OCI-LY1 (cell line): ENCODE results near the gene SPACA9.

Experiments used
- H2AFZ ChIP-seq: fragments of 200-600 bp; sonication (generic), shearing (Covaris generic); 2 replicates; pipeline ENCODE4 v1.6.0; 2014; ENCODE audit warnings: antibody characterized with exemption, mild to moderate bottlenecking, low read length
- H3F3A ChIP-seq: fragments of 200-600 bp; sonication (generic), shearing (Covaris generic); 2 replicates; pipeline ENCODE4 v1.6.0; 2014; ENCODE audit warnings: mild to moderate bottlenecking, antibody characterized with exemption, low read length, moderate library complexity; ENCODE audit not compliant: insufficient read depth
- H3K27ac ChIP-seq: fragments of 200-600 bp; sonication (generic); 2 replicates; pipeline ENCODE4 v1.5.1; 2014; ENCODE audit warnings: low read length, mixed run types, mild to moderate bottlenecking, low read depth; ENCODE audit not compliant: poor library complexity, severe bottlenecking
- H3K27me3 ChIP-seq: fragments of 200-600 bp; sonication (generic); 2 replicates; pipeline ENCODE4 v1.6.0; 2014; ENCODE audit warnings: antibody characterized with exemption, mild to moderate bottlenecking, low read length, moderate library complexity; ENCODE audit not compliant: insufficient read depth
- H3K36me3 ChIP-seq: fragments of 200-600 bp; sonication (generic); 2 replicates; pipeline ENCODE4 v1.6.1; 2014; ENCODE audit warnings: mild to moderate bottlenecking, antibody characterized with exemption, low read length, moderate library complexity, mixed read lengths; ENCODE audit not compliant: insufficient read depth
- H3K4me1 ChIP-seq: fragments of 200-600 bp; sonication (generic); 2 replicates; pipeline ENCODE4 v1.5.1; 2014; ENCODE audit warnings: mild to moderate bottlenecking, low read length, moderate library complexity; ENCODE audit not compliant: insufficient read depth, severe bottlenecking
- H3K4me2 ChIP-seq: fragments of 200-600 bp; sonication (generic), shearing (Covaris generic); 2 replicates; pipeline ENCODE4 v1.6.1; 2014; ENCODE audit warnings: low read length
- H3K4me3 ChIP-seq: fragments of 200-600 bp; sonication (generic); 2 replicates; pipeline ENCODE4 v1.5.1; 2014; ENCODE audit warnings: low read length, low read depth, mild to moderate bottlenecking, mixed read lengths; ENCODE audit not compliant: poor library complexity, severe bottlenecking
- H3K79me2 ChIP-seq: fragments of 200-600 bp; shearing (Covaris generic); 2 replicates; pipeline ENCODE4 v1.6.1; 2016; ENCODE audit warnings: mixed run types, low read length, mixed read lengths; ENCODE audit not compliant: insufficient read depth
- H3K9ac ChIP-seq: fragments of 200-600 bp; sonication (generic), shearing (Covaris generic); 2 replicates; pipeline ENCODE4 v1.6.1; 2014; ENCODE audit warnings: mild to moderate bottlenecking, low read length, mixed read lengths
- H3K9me2 ChIP-seq: fragments of 200-600 bp; sonication (generic), shearing (Covaris generic); 2 replicates; pipeline ENCODE4 v1.6.1; 2014; ENCODE audit warnings: low read depth, mild to moderate bottlenecking, low read length, mixed read lengths
- H3K9me3 ChIP-seq: fragments of 200-600 bp; shearing (Covaris generic); 2 replicates; pipeline ENCODE4 v1.6.1; 2014; ENCODE audit warnings: low read length, mixed read lengths
- H4K20me1 ChIP-seq: fragments of 200-600 bp; sonication (generic), shearing (Covaris generic); 2 replicates; pipeline ENCODE4 v1.6.0; 2016; ENCODE audit warnings: mild to moderate bottlenecking, low read length; ENCODE audit not compliant: insufficient read depth
- EZH2 ChIP-seq: fragments of 200-600 bp; sonication (generic), shearing (Covaris generic); IDR thresholded peaks from 2 replicates; pipeline ENCODE4 v1.8.0; 2017; ENCODE audit warnings: borderline replicate concordance, mixed run types, mild to moderate bottlenecking, antibody characterized with exemption, low read length, moderate library complexity, mixed read lengths
- TF ChIP-seq, protein P1 (sequence below): fragments of 200-600 bp; sonication (generic), shearing (Covaris generic); IDR thresholded peaks from 2 replicates; pipeline ENCODE4 v1.5.1; 2017; ENCODE audit warnings: mild to moderate bottlenecking, antibody characterized with exemption, low read length, moderate library complexity, mixed read lengths

Gene SPACA9

DNA sequence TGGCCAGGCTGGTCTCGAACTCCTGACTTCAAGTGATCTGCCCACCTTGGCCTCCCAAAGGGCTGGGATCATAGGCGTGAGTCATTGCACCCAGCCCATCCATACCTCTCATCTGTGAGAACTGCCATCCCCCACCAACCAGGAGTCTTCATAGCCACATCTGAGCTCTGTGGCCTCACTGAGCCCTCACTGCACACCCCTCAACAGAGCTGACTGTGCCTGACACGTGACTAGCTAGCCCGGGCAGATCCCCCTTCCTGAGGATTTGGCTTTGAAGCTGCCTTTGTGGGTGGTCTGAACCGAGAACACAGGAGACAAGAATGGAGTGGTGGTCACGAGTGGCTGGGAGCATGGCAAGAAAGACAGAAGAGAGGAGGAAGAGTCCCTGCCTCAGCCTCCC, 16.2 kb upstream of the SPACA9 start:
- H3K9me2 ChIP-seq: no peaks in the 10 kb centered on the region
- TF ChIP-seq, protein P1, sequence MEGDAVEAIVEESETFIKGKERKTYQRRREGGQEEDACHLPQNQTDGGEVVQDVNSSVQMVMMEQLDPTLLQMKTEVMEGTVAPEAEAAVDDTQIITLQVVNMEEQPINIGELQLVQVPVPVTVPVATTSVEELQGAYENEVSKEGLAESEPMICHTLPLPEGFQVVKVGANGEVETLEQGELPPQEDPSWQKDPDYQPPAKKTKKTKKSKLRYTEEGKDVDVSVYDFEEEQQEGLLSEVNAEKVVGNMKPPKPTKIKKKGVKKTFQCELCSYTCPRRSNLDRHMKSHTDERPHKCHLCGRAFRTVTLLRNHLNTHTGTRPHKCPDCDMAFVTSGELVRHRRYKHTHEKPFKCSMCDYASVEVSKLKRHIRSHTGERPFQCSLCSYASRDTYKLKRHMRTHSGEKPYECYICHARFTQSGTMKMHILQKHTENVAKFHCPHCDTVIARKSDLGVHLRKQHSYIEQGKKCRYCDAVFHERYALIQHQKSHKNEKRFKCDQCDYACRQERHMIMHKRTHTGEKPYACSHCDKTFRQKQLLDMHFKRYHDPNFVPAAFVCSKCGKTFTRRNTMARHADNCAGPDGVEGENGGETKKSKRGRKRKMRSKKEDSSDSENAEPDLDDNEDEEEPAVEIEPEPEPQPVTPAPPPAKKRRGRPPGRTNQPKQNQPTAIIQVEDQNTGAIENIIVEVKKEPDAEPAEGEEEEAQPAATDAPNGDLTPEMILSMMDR: no peak
- no peak for TF ChIP-seq EZH2
- H3K4me3 ChIP-seq: no peak overlapping the region
- H3K27ac ChIP-seq: no peak overlapping the region
- H3K9ac ChIP-seq: no peak overlapping the region
- no peaks in the 10 kb centered on the region for H3K4me1 ChIP-seq
- H3K79me2 ChIP-seq: no peaks in the 10 kb centered on the region
- no peak overlapping the region for H2AFZ ChIP-seq
- no peaks in the 10 kb centered on the region for H4K20me1 ChIP-seq
- no peaks in the 10 kb centered on the region for H3K36me3 ChIP-seq
- no peaks in the 10 kb centered on the region for H3K9me3 ChIP-seq
- H3K4me2 ChIP-seq: no peak overlapping the region
- H3K27me3 ChIP-seq: no peaks in the 10 kb centered on the region; the same call in 1 of the 2 replicates
- H3F3A ChIP-seq: no peaks in the 10 kb centered on the region

DNA sequence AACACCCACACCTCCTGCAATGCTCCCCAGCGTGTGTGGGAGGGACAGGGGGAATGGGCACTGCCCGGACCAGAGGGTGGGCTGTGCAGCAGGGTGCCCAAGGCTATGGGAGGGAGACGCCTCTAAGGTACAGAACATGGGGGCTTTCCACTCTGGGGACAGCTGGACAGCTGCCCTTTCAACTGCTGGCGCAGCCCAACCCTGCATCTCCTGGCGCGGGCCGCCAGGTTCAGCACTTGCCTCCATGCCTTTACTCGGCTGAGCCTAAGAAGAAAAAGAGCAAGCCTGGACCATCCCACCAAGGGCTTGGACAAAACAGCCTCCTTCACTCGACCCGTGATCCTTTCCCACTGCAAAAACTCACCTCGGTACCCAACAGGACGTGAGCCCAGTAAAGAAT, 15.6 kb upstream of the SPACA9 start:
- no peak for TF ChIP-seq EZH2
- TF ChIP-seq, protein P1: no peak
- H3K4me2 ChIP-seq: no peak overlapping the region
- no peaks in the 10 kb centered on the region for H3K79me2 ChIP-seq
- no peaks in the 10 kb centered on the region; the same call in 1 of the 2 replicates for H3K27me3 ChIP-seq
- H3K36me3 ChIP-seq: no peaks in the 10 kb centered on the region
- no peaks in the 10 kb centered on the region for H3K9me3 ChIP-seq
- H2AFZ ChIP-seq: no peak overlapping the region
- no peak overlapping the region for H3K9ac ChIP-seq
- H3K27ac ChIP-seq: no peak overlapping the region
- no peaks in the 10 kb centered on the region for H3K4me1 ChIP-seq
- no peak overlapping the region for H3K4me3 ChIP-seq
- H3K9me2 ChIP-seq: no peaks in the 10 kb centered on the region
- no peaks in the 10 kb centered on the region for H4K20me1 ChIP-seq
- H3F3A ChIP-seq: no peaks in the 10 kb centered on the region

DNA sequence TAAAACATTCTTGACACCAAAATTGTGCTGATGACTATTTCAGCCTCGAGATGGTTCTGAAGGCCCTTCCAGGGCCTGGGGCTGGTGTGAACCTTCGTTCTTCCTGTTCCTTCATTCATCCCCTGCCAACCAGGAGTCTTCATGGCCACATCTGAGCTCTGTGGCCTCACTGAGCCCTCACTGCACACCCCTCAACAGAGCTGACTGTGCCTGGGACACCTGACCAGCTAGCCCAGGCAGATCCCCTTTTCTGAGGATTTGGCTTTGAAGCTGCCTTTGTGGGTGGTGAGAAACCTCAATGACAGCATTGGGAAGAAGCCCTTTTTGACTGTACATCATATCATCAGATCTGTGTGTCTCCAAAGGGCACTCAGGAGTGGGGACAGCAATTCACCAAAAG, 14.4 kb upstream of the SPACA9 start:
- no peaks in the 10 kb centered on the region; the same call in 1 of the 2 replicates for H3K27me3 ChIP-seq
- no peak overlapping the region for H3K4me3 ChIP-seq
- no peak overlapping the region for H3K9ac ChIP-seq
- H4K20me1 ChIP-seq: no peaks in the 10 kb centered on the region
- H3K36me3 ChIP-seq: no peaks in the 10 kb centered on the region
- no peak overlapping the region for H3K4me2 ChIP-seq
- H3K4me1 ChIP-seq: no peaks in the 10 kb centered on the region
- no peak for TF ChIP-seq EZH2
- TF ChIP-seq, protein P1: no peak
- no peaks in the 10 kb centered on the region for H3K79me2 ChIP-seq
- no peak overlapping the region for H3K27ac ChIP-seq
- H3K9me3 ChIP-seq: no peaks in the 10 kb centered on the region
- H3F3A ChIP-seq: no peaks in the 10 kb centered on the region
- H3K9me2 ChIP-seq: no peaks in the 10 kb centered on the region
- no peak overlapping the region for H2AFZ ChIP-seq
